GM12878 (cell line): ENCODE data around the gene GAGE12D. TPM values are rescaled to one million over a fixed set of nuclear protein-coding genes. Genes with fewer than 3 reads are reported as not detected.
"Not testable (repeated sequence)": the region's sequence is repeated elsewhere in the genome, so short reads cannot be mapped to it uniquely, and the experiment has no call there.

Experiments
- ATAC-seq: fragments of 200-7000 bp; cut with Tn5 transposase; 3 replicates; pipeline ENCODE4 v1.9.1; 2020; ENCODE audit warnings: mild to moderate bottlenecking, moderate library complexity
- BruUV-seq: library from RNA; stranded (reverse); fragments of 400-500 nt; replicated peaks from 2 replicates; lab custom pipeline; 2021; lab: Mats Ljungman, UMichigan
- CTCF ChIA-PET: fragments of 300-600 bp; sonication (Branson Sonifier 250); formaldehyde crosslinking; extraction: SDS; loops from one replicate; lab custom pipeline; 2021; ENCODE audit warnings: inconsistent platforms; lab: Yijun Ruan, JAX
- POLR2A ChIA-PET: fragments of 350-600 bp; formaldehyde crosslinking; extraction: SDS; loops from one replicate; lab custom pipeline; 2021; ENCODE audit warnings: inconsistent platforms; lab: Charles Lee
- RAD21 ChIA-PET: fragments of 300-600 bp; sonication (Branson Sonifier 250); formaldehyde crosslinking; loops from one replicate; lab custom pipeline; 2023; ENCODE audit warnings: antibody characterized with exemption; ENCODE audit not compliant: unreplicated experiment; lab: Charles Lee
- SMC1A ChIA-PET: fragments of 300-600 bp; sonication (Branson Sonifier 250); formaldehyde crosslinking; loops from one replicate; lab custom pipeline; 2023; ENCODE audit not compliant: unreplicated experiment, uncharacterized antibody; lab: Charles Lee
- DNase-seq: peaks from one replicate; pipeline ENCODE4 v3.0.0-alpha.2; 2011; ENCODE audit warnings: low read depth, low spot score
- FAIRE-seq: peaks from 3 replicates; lab custom pipeline; 2011; peaks lifted over from hg19 to GRCh38; lab: Jason Lieb, UNC
- H2AFZ ChIP-seq: 2 replicates; pipeline ENCODE4 v1.6.0; 2011; ENCODE audit warnings: low read depth, low read length, control low read depth; ENCODE audit not compliant: control insufficient read depth
- H3K27ac ChIP-seq: 2 replicates; pipeline ENCODE4 v1.5.1; 2011; ENCODE audit warnings: control low read depth; ENCODE audit not compliant: control insufficient read depth, insufficient read depth
- H3K27me3 ChIP-seq, 2 experiments: replicated peaks in 1 of 2; 2 replicates each; pipeline versions ENCODE4 v1.6.0 to v1.6.1; 2011; ENCODE audit warnings: low read length in 1 of 2; ENCODE audit not compliant: control insufficient read depth in 2 of 2, insufficient read depth in 2 of 2
- H3K36me3 ChIP-seq, 2 experiments: 2 replicates each; pipeline ENCODE4 v1.5.1; 2011; ENCODE audit warnings: low read length in 1 of 2; ENCODE audit not compliant: control insufficient read depth in 2 of 2, insufficient read depth in 2 of 2
- H3K4me1 ChIP-seq: 2 replicates; pipeline ENCODE4 v1.6.1; 2011; ENCODE audit warnings: mild to moderate bottlenecking, low read length, moderate library complexity, mixed read lengths; ENCODE audit not compliant: control insufficient read depth, insufficient read depth
- H3K4me2 ChIP-seq: 2 replicates; pipeline ENCODE4 v1.6.0; 2011; ENCODE audit warnings: control low read depth; ENCODE audit not compliant: control insufficient read depth, insufficient read depth
- H3K4me3 ChIP-seq: fragments of 200-600 bp; sonication (generic); 2 replicates; pipeline ENCODE4 v1.5.1; 2016
- H3K79me2 ChIP-seq: 2 replicates; pipeline ENCODE4 v1.6.0; 2011; ENCODE audit warnings: low read length; ENCODE audit not compliant: control insufficient read depth, insufficient read depth
- H3K9ac ChIP-seq: 2 replicates; pipeline ENCODE4 v1.8.0; 2011; ENCODE audit warnings: low read length, control low read depth, mixed read lengths; ENCODE audit not compliant: control insufficient read depth, insufficient read depth
- H3K9me3 ChIP-seq: replicated peaks from 3 replicates; pipeline ENCODE4 v1.5.1; 2011; ENCODE audit warnings: mild to moderate bottlenecking, low read length; ENCODE audit not compliant: control insufficient read depth, insufficient read depth
- H4K20me1 ChIP-seq: 2 replicates; pipeline ENCODE4 v1.6.0; 2011; ENCODE audit not compliant: control insufficient read depth, insufficient read depth
- WGBS: methylation state at CpG from one replicate; pipeline ENCODE4 v1.1.6; 2016; ENCODE audit warnings: low lambda C conversion rate; ENCODE audit not compliant: insufficient replicate concordance, insufficient coverage; ENCODE audit errors: missing lambda C conversion rate; 5-methylcytosine and 5-hydroxymethylcytosine counted together
- in situ Hi-C: fragments of 300-500 bp; cut with MboI; formaldehyde crosslinking; loops from 9 replicates; pipeline ENCODE4 v1.14.3; 2018; ENCODE audit warnings: mixed read lengths
- intact Hi-C: fragments of 100-400 bp; cut with micrococcal nuclease; formaldehyde crosslinking; loops from one replicate; pipeline ENCODE4 v1.14.2; 2022; ENCODE audit not compliant: unreplicated experiment
- polyA plus RNA-seq, 11 experiments: library from polyadenylated mRNA; depleted of rRNA in 4 of 11; unstranded in 6 of 11; stranded (reverse) in 5 of 11; fragments of >200 nt; fragmentation: Nextera tagmentation in 4 of 11; fragmentation: Illumina TruSeq in 1 of 11; extraction: Ambion mirVana in 4 of 11; extraction: Trizol in 1 of 11; gene quantifications; 1 replicate in 1 of 11; 2 replicates in 10 of 11; pipeline versions ENCODE4 v1.2.1 to v1.2.3, GENCODE V29; 2011 to 2016; ENCODE audit warnings: inconsistent platforms in 2 of 11, missing spikeins in 2 of 11, low read depth in 1 of 11
- total RNA-seq, 4 experiments: library from RNA; depleted of rRNA in 3 of 4; stranded (reverse); fragments of >200 nt in 3 of 4; fragmentation: Illumina TruSeq in 1 of 4; extraction: Trizol in 1 of 4; gene quantifications; 2 replicates each; pipeline versions ENCODE4 v1.2.1 to v1.2.3, GENCODE V29; 2013 to 2021

GAGE12D gene
- total and polyA plus RNA-seq, 10 of the 15 experiments (the other 5 are each of a cell fraction or from before 2014, with no cell fraction given), result not detected

GRCh38 chrX:49560542-49560941, 19.0 kb downstream of the GAGE12D start, which contains the start of gene GAGE12F:
TSS of gene GAGE12F (plus strand) at chrX:49560842. CDS start at chrX:49561997, 1,155 bp downstream.
- POLR2A ChIA-PET, SMC1A ChIA-PET, H3K4me2 ChIP-seq, H3K27me3 ChIP-seq, H4K20me1 ChIP-seq, ATAC-seq, H3K9ac ChIP-seq, H3K9me3 ChIP-seq, H3K36me3 ChIP-seq, H2AFZ ChIP-seq, intact Hi-C loops, H3K4me1 ChIP-seq, H3K4me3 ChIP-seq, BruUV-seq, H3K79me2 ChIP-seq, FAIRE-seq, in situ Hi-C loops, H3K27ac ChIP-seq, DNase-seq, RAD21 ChIA-PET, CTCF ChIA-PET: not testable (repeated sequence)
- no CpG with 5 or more reads among the region's 16 CpGs for WGBS

- H2AFZ ChIP-seq, intact Hi-C loops, H3K36me3 ChIP-seq, H3K4me2 ChIP-seq, in situ Hi-C loops, H3K4me1 ChIP-seq, H3K9me3 ChIP-seq, FAIRE-seq, SMC1A ChIA-PET, H3K27me3 ChIP-seq, H4K20me1 ChIP-seq, POLR2A ChIA-PET, BruUV-seq, DNase-seq, H3K79me2 ChIP-seq, H3K9ac ChIP-seq, CTCF ChIA-PET, H3K27ac ChIP-seq, ATAC-seq, H3K4me3 ChIP-seq, RAD21 ChIA-PET: not testable (repeated sequence)
- WGBS, result no CpG with 5 or more reads among the region's 11 CpGs
Measured at GRCh38 chrX:49568728-49569127, 27.2 kb downstream of the GAGE12D start.

GRCh38 chrX:49569152-49569551, 27.6 kb downstream of the GAGE12D start:
- FAIRE-seq, BruUV-seq: not testable (repeated sequence)

GRCh38 chrX:49570100-49570499, 28.6 kb downstream of the GAGE12D start, which contains the start of gene GAGE12G:
TSS of gene GAGE12G (plus strand) at chrX:49570400. CDS start at chrX:49571555, 1,155 bp downstream.
- H3K4me2 ChIP-seq, in situ Hi-C loops, BruUV-seq, H3K27ac ChIP-seq, RAD21 ChIA-PET, DNase-seq, SMC1A ChIA-PET, H3K27me3 ChIP-seq, H4K20me1 ChIP-seq, intact Hi-C loops, POLR2A ChIA-PET, FAIRE-seq, H3K9ac ChIP-seq, CTCF ChIA-PET, H2AFZ ChIP-seq, ATAC-seq, H3K4me1 ChIP-seq, H3K79me2 ChIP-seq, H3K4me3 ChIP-seq, H3K9me3 ChIP-seq, H3K36me3 ChIP-seq: not testable (repeated sequence)
- no CpG with 5 or more reads among the region's 16 CpGs for WGBS

More at GRCh38 chrX:49569152-49569551, 27.6 kb downstream of the GAGE12D start:
- H3K27ac ChIP-seq, H4K20me1 ChIP-seq, H3K4me2 ChIP-seq, CTCF ChIA-PET, RAD21 ChIA-PET, H3K36me3 ChIP-seq, H3K27me3 ChIP-seq, H3K9ac ChIP-seq, in situ Hi-C loops, H3K4me1 ChIP-seq, POLR2A ChIA-PET, intact Hi-C loops, H3K4me3 ChIP-seq, H3K9me3 ChIP-seq, DNase-seq, ATAC-seq, H2AFZ ChIP-seq, SMC1A ChIA-PET, H3K79me2 ChIP-seq: not testable (repeated sequence)
- no CpG with 5 or more reads among the region's 13 CpGs for WGBS
